Neural crest cell (in vitro differentiated cells): ENCODE measurements around the gene ZNF839. TPM values are rescaled to one million over a fixed set of nuclear protein-coding genes. Genes with fewer than 3 reads are reported as not detected.

ENCODE experiments used
- DNase-seq: peaks from one replicate; pipeline ENCODE4 v3.0.0; 2021; ENCODE audit warnings: low read depth, mixed read lengths, low spot score
- H3K27ac Mint-ChIP-seq: one replicate; pipeline ENCODE4 v1.8.0; 2021; ENCODE audit warnings: mild to moderate bottlenecking, mixed read lengths; ENCODE audit not compliant: unreplicated experiment
- H3K27me3 Mint-ChIP-seq: 2 replicates; pipeline ENCODE4 v1.8.0; 2021; ENCODE audit warnings: low read depth, mild to moderate bottlenecking, mixed read lengths
- H3K36me3 Mint-ChIP-seq: 2 replicates; pipeline ENCODE4 v1.8.0; 2021; ENCODE audit warnings: low read depth, mild to moderate bottlenecking, mixed read lengths
- H3K4me1 Mint-ChIP-seq: 2 replicates; pipeline ENCODE4 v1.8.0; 2021; ENCODE audit warnings: mixed read lengths
- H3K4me3 Mint-ChIP-seq: one replicate; pipeline ENCODE4 v1.8.0; 2021; ENCODE audit warnings: mild to moderate bottlenecking, mixed read lengths
- H3K9me3 Mint-ChIP-seq: 2 replicates; pipeline ENCODE4 v1.8.0; 2021; ENCODE audit warnings: mixed read lengths
- CTCF ChIP-seq: fragments of 200-600 bp; sonication (generic); conservative IDR thresholded peaks from 2 replicates; pipeline ENCODE4 v1.5.0; 2021; ENCODE audit warnings: antibody characterized with exemption, mild to moderate bottlenecking
- total RNA-seq: library from RNA; stranded (reverse); gene quantifications from 2 replicates; pipeline ENCODE4 v1.2.1, GENCODE V29; 2021

The ZNF839 gene
- total RNA-seq, 1 donor from 2014 or later = 16.1 TPM

GRCh38 chr14:102338724-102339123, 19.2 kb downstream of the ZNF839 start:
- no peak for TF ChIP-seq CTCF
- DNase-seq = no peak
- no peak overlapping the region for H3K27ac Mint-ChIP-seq
- H3K4me3 Mint-ChIP-seq = no peak overlapping the region
- H3K9me3 Mint-ChIP-seq = no peaks in the 10 kb centered on the region
- H3K4me1 Mint-ChIP-seq = no peaks in the 10 kb centered on the region
- peaks cover 10% of the 10 kb centered on the region for H3K36me3 Mint-ChIP-seq
- H3K27me3 Mint-ChIP-seq = no peaks in the 10 kb centered on the region

- no peaks in the 10 kb centered on the region for H3K9me3 Mint-ChIP-seq
- TF ChIP-seq CTCF = no peak
- no peaks in the 10 kb centered on the region for H3K4me1 Mint-ChIP-seq
- H3K27me3 Mint-ChIP-seq = no peaks in the 10 kb centered on the region
- no peak overlapping the region for H3K4me3 Mint-ChIP-seq
- no peak overlapping the region for H3K27ac Mint-ChIP-seq
- no peak for DNase-seq
- peaks cover 5% of the 10 kb centered on the region for H3K36me3 Mint-ChIP-seq
Measured at GRCh38 chr14:102341566-102341965, 22.0 kb downstream of the ZNF839 start.

GRCh38 chr14:102342238-102342637, 22.7 kb downstream of the ZNF839 start:
- no peak for TF ChIP-seq CTCF
- Mint-ChIP-seq H3K4me3 (no peak overlapping the region), H3K36me3 (peaks cover 5% of the 10 kb centered on the region), H3K9me3 (no peaks in the 10 kb centered on the region), H3K27me3 (no peaks in the 10 kb centered on the region), H3K27ac (no peak overlapping the region), H3K4me1 (no peaks in the 10 kb centered on the region)
- no peak for DNase-seq

GRCh38 chr14:102344084-102344483, 24.5 kb downstream of the ZNF839 start:
- no peaks in the 10 kb centered on the region for H3K9me3 Mint-ChIP-seq
- DNase-seq = no peak
- no peaks in the 10 kb centered on the region for H3K4me1 Mint-ChIP-seq
- TF ChIP-seq CTCF = no peak
- no peak overlapping the region for H3K4me3 Mint-ChIP-seq
- H3K36me3 Mint-ChIP-seq = peaks cover 10% of the 10 kb centered on the region
- no peak overlapping the region for H3K27ac Mint-ChIP-seq
- no peaks in the 10 kb centered on the region for H3K27me3 Mint-ChIP-seq

- Mint-ChIP-seq H3K4me3 (no peak overlapping the region), H3K4me1 (no peaks in the 10 kb centered on the region), H3K27me3 (no peaks in the 10 kb centered on the region), H3K27ac (peak overlapping the region; percentile 38), H3K9me3 (no peaks in the 10 kb centered on the region), H3K36me3 (peaks cover 10% of the 10 kb centered on the region)
- no peak for DNase-seq
- TF ChIP-seq CTCF = no peak
Measured at GRCh38 chr14:102344485-102344884, 24.9 kb downstream of the ZNF839 start.

- no peaks in the 10 kb centered on the region for H3K27me3 Mint-ChIP-seq
- DNase-seq = no peak
- no peak overlapping the region for H3K27ac Mint-ChIP-seq
- H3K4me3 Mint-ChIP-seq = no peak overlapping the region
- H3K36me3 Mint-ChIP-seq = peaks cover 10% of the 10 kb centered on the region
- no peak for TF ChIP-seq CTCF
- no peaks in the 10 kb centered on the region for H3K9me3 Mint-ChIP-seq
- no peaks in the 10 kb centered on the region for H3K4me1 Mint-ChIP-seq
Measured at GRCh38 chr14:102345232-102345631, 25.7 kb downstream of the ZNF839 start.
